Chondrocyte (in vitro differentiated cells): ENCODE data around the gene LRMDA. TPM values are rescaled to one million over a fixed set of nuclear protein-coding genes. Genes with fewer than 3 reads are reported as not detected.

Source experiments
- DNase-seq: peaks from one replicate; pipeline ENCODE4 v3.0.0; 2021; ENCODE audit warnings: mixed read lengths, low spot score
- H3K27ac Mint-ChIP-seq: one replicate; pipeline ENCODE4 v1.8.0; 2021; ENCODE audit warnings: mild to moderate bottlenecking, moderate library complexity, mixed read lengths; ENCODE audit not compliant: unreplicated experiment
- H3K27me3 Mint-ChIP-seq: 2 replicates; pipeline ENCODE4 v1.8.0; 2021; ENCODE audit warnings: low read depth, mixed read lengths
- H3K36me3 Mint-ChIP-seq: 2 replicates; pipeline ENCODE4 v1.8.0; 2021; ENCODE audit warnings: low read depth, mixed read lengths
- H3K4me1 Mint-ChIP-seq: 2 replicates; pipeline ENCODE4 v1.8.0; 2021; ENCODE audit warnings: low read depth, mild to moderate bottlenecking, mixed read lengths
- H3K4me3 Mint-ChIP-seq: one replicate; pipeline ENCODE4 v1.8.0; 2021; ENCODE audit warnings: mild to moderate bottlenecking, moderate library complexity, mixed read lengths; ENCODE audit not compliant: unreplicated experiment
- H3K9me3 Mint-ChIP-seq: 2 replicates; pipeline ENCODE4 v1.8.0; 2021; ENCODE audit warnings: low read depth, mixed read lengths
- total RNA-seq: library from RNA; stranded (reverse); gene quantifications from 3 replicates; pipeline ENCODE4 v1.2.1, GENCODE V29; 2021
- TF ChIP-seq, protein P1 (sequence below): fragments of 200-600 bp; sonication (generic); IDR thresholded peaks from 2 replicates; pipeline ENCODE4 v1.5.0; 2021; ENCODE audit warnings: antibody characterized with exemption, mild to moderate bottlenecking, moderate library complexity

Gene LRMDA
- total RNA-seq, 1 donor from 2014 or later, result 2.8 TPM

- DNase-seq, result no peak
- no peaks in the 10 kb centered on the region for H3K9me3 Mint-ChIP-seq
- no peaks in the 10 kb centered on the region for H3K36me3 Mint-ChIP-seq
- no peak overlapping the region for H3K27ac Mint-ChIP-seq
- H3K4me1 Mint-ChIP-seq, result no peaks in the 10 kb centered on the region
- no peak overlapping the region for H3K4me3 Mint-ChIP-seq
- H3K27me3 Mint-ChIP-seq, result peaks cover 27% of the 10 kb centered on the region
- TF ChIP-seq, protein P1, sequence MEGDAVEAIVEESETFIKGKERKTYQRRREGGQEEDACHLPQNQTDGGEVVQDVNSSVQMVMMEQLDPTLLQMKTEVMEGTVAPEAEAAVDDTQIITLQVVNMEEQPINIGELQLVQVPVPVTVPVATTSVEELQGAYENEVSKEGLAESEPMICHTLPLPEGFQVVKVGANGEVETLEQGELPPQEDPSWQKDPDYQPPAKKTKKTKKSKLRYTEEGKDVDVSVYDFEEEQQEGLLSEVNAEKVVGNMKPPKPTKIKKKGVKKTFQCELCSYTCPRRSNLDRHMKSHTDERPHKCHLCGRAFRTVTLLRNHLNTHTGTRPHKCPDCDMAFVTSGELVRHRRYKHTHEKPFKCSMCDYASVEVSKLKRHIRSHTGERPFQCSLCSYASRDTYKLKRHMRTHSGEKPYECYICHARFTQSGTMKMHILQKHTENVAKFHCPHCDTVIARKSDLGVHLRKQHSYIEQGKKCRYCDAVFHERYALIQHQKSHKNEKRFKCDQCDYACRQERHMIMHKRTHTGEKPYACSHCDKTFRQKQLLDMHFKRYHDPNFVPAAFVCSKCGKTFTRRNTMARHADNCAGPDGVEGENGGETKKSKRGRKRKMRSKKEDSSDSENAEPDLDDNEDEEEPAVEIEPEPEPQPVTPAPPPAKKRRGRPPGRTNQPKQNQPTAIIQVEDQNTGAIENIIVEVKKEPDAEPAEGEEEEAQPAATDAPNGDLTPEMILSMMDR, result no peak
Measured at GRCh38 chr10:75839020-75839419, 407.6 kb downstream of the LRMDA start.

- no peak overlapping the region for H3K27ac Mint-ChIP-seq
- no peaks in the 10 kb centered on the region for H3K4me1 Mint-ChIP-seq
- H3K9me3 Mint-ChIP-seq, result no peaks in the 10 kb centered on the region
Measured at GRCh38 chr10:75841266-75841665, 409.8 kb downstream of the LRMDA start.

GRCh38 chr10:75845176-75845947 is 413.9 kb downstream of the LRMDA start:
- DNase-seq, result no peak
- Mint-ChIP-seq H3K4me3 (no peak overlapping the region), H3K27me3 (peaks cover 7% of the 10 kb centered on the region), H3K27ac (no peak overlapping the region), H3K36me3 (no peaks in the 10 kb centered on the region), H3K9me3 (no peaks in the 10 kb centered on the region), H3K4me1 (no peaks in the 10 kb centered on the region)
- TF ChIP-seq, protein P1, result peak; percentile 36

More at GRCh38 chr10:75841266-75841665, 409.8 kb downstream of the LRMDA start:
- Mint-ChIP-seq H3K27me3 (peaks cover 19% of the 10 kb centered on the region), H3K4me3 (no peak overlapping the region), H3K36me3 (no peaks in the 10 kb centered on the region)
- TF ChIP-seq, protein P1, result no peak
- DNase-seq, result no peak

DNA sequence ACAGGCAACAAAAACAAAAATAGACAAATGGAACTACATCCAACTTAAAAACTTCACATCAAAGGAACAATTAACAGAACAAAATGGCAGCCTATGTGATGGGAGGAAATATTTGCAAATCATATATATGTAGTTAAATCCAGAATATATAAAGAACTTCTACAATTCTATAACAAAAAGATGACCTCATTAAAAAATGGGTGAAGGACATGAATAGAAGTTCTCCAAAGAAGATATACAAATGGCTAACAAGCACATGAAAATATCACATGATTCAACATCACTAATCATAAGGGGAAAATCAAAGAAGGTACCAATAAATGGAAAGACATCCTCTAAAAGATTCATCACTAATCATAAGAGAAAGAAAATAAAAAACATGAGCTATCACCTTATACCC is 416.1 kb downstream of the LRMDA start:
- TF ChIP-seq, protein P1, result no peak
- Mint-ChIP-seq H3K4me1 (no peaks in the 10 kb centered on the region), H3K36me3 (no peaks in the 10 kb centered on the region), H3K27ac (no peak overlapping the region), H3K27me3 (peaks cover 7% of the 10 kb centered on the region), H3K9me3 (no peaks in the 10 kb centered on the region), H3K4me3 (no peak overlapping the region)
- DNase-seq, result no peak

- DNase-seq, result no peak
- TF ChIP-seq, protein P1, result no peak
- H3K27me3 Mint-ChIP-seq, result peaks cover 4% of the 10 kb centered on the region
Measured at GRCh38 chr10:75851580-75852345, 420.3 kb downstream of the LRMDA start.

More at GRCh38 chr10:75851580-75852345, 420.3 kb downstream of the LRMDA start:
- H3K27ac Mint-ChIP-seq, result no peak overlapping the region
- peaks cover 2% of the 10 kb centered on the region for H3K9me3 Mint-ChIP-seq
- H3K4me1 Mint-ChIP-seq, result no peaks in the 10 kb centered on the region
- no peak overlapping the region for H3K4me3 Mint-ChIP-seq
- no peaks in the 10 kb centered on the region for H3K36me3 Mint-ChIP-seq
